Natural killer cell (primary cell): ENCODE measurements around the gene GJC1. TPM values are rescaled to one million over a fixed set of nuclear protein-coding genes. Genes with fewer than 3 reads are reported as not detected.

Source experiments
- ATAC-seq, 3 donors: fragments of 150-1000 bp in 2 of 3; fragments of 200-7000 bp in 1 of 3; cut with Tn5 transposase; 1 replicate in 1 of 3; 2 replicates in 2 of 3; pipeline ENCODE4 v1.10.0; 2021; ENCODE audit warnings: mild to moderate bottlenecking in 2 of 3, moderate library complexity in 2 of 3
- DNase-seq, 2 donors: peaks; one replicate each; pipeline versions ENCODE4 v3.0.0 to v3.0.0-alpha.2; 2013 to 2021; ENCODE audit warnings: mixed read lengths in 1 of 2
- H3K27ac ChIP-seq: one replicate; pipeline ENCODE4 v1.5.1; 2013; ENCODE audit warnings: mild to moderate bottlenecking, low read length
- H3K27me3 ChIP-seq: one replicate; pipeline ENCODE4 v1.6.1; 2013; ENCODE audit warnings: low read length; ENCODE audit not compliant: control insufficient read depth, insufficient read depth
- H3K36me3 ChIP-seq: one replicate; pipeline ENCODE4 v1.6.1; 2013; ENCODE audit warnings: low read length; ENCODE audit not compliant: control insufficient read depth, insufficient read depth
- H3K4me1 ChIP-seq: one replicate; pipeline ENCODE4 v1.6.1; 2013; ENCODE audit warnings: low read length; ENCODE audit not compliant: control insufficient read depth, insufficient read depth
- H3K4me3 ChIP-seq: one replicate; pipeline ENCODE4 v1.5.1; 2013; ENCODE audit warnings: low read length
- H3K9me3 ChIP-seq: one replicate; pipeline ENCODE4 v1.6.1; 2013; ENCODE audit warnings: low read length; ENCODE audit not compliant: control insufficient read depth, insufficient read depth
- H3K27ac Mint-ChIP-seq, 2 donors: one replicate each; pipeline ENCODE4 v1.8.0; 2022; ENCODE audit warnings: mild to moderate bottlenecking in 2 of 2, mixed read lengths in 2 of 2, moderate library complexity in 1 of 2
- H3K27me3 Mint-ChIP-seq, 2 donors: one replicate each; pipeline ENCODE4 v1.8.0; 2022; ENCODE audit warnings: low read depth in 2 of 2, mixed read lengths in 2 of 2
- H3K36me3 Mint-ChIP-seq: one replicate; pipeline ENCODE4 v1.8.0; 2022; ENCODE audit warnings: mixed read lengths
- H3K4me1 Mint-ChIP-seq, 2 donors: one replicate each; pipeline ENCODE4 v1.8.0; 2022; ENCODE audit warnings: mixed read lengths in 2 of 2
- H3K4me3 Mint-ChIP-seq: one replicate; pipeline ENCODE4 v1.8.0; 2022; ENCODE audit warnings: mild to moderate bottlenecking, moderate library complexity, mixed read lengths
- H3K9me3 Mint-ChIP-seq, 2 donors: one replicate each; pipeline ENCODE4 v1.8.0; 2022; ENCODE audit warnings: mixed read lengths in 2 of 2
- CTCF ChIP-seq: fragments of 200-600 bp; IDR thresholded peaks from one replicate; pipeline ENCODE4 v1.8.0; 2022; ENCODE audit warnings: antibody characterized with exemption
- WGBS: methylation state at CpG from one replicate; pipeline ENCODE4 v1.1.7; 2013; ENCODE audit warnings: missing lambda C conversion rate; ENCODE audit not compliant: insufficient coverage; 5-methylcytosine and 5-hydroxymethylcytosine counted together
- intact Hi-C: fragments of 100-400 bp; cut with micrococcal nuclease; formaldehyde crosslinking; loops from one replicate; pipeline ENCODE4 v1.14.2; 2022
- total RNA-seq, 4 donors: library from RNA; stranded (reverse); fragments of 120-200 nt in 1 of 4; gene quantifications; one replicate each; pipeline versions ENCODE4 v1.2.3 to v1.2.4, GENCODE V29; 2013 to 2022

GJC1 gene
- total RNA-seq, 3 donors from 2014 or later (not counting 1 experiment from before 2014, with no cell fraction given) = 0.16 TPM; not detected in 2

GRCh38 chr17:44844390-44844830 lies 14.3 kb upstream of the GJC1 start:
- Histone ChIP-seq H3K36me3 (no peaks in the 10 kb centered on the region), H3K4me3 (no peak overlapping the region), H3K9me3 (no peaks in the 10 kb centered on the region), H3K27ac (no peak overlapping the region), H3K4me1 (no peaks in the 10 kb centered on the region), H3K27me3 (no peaks in the 10 kb centered on the region)
- ATAC-seq (no peak), DNase-seq (no peak)
- peaks cover 0 to 2% of the 10 kb centered on the region in 2 donors for H3K27me3 Mint-ChIP-seq
- peaks cover 0 to 9% of the 10 kb centered on the region in 2 donors for H3K4me1 Mint-ChIP-seq
- no peak overlapping the region for H3K4me3 Mint-ChIP-seq
- no peaks in the 10 kb centered on the region for H3K9me3 Mint-ChIP-seq
- H3K27ac Mint-ChIP-seq = no peak overlapping the region
- TF ChIP-seq CTCF = no peak
- 67% methylated on average over 1 of the region's 1 CpG for WGBS
- intact Hi-C loops = no loop called here
- no peaks in the 10 kb centered on the region for H3K36me3 Mint-ChIP-seq

DNA sequence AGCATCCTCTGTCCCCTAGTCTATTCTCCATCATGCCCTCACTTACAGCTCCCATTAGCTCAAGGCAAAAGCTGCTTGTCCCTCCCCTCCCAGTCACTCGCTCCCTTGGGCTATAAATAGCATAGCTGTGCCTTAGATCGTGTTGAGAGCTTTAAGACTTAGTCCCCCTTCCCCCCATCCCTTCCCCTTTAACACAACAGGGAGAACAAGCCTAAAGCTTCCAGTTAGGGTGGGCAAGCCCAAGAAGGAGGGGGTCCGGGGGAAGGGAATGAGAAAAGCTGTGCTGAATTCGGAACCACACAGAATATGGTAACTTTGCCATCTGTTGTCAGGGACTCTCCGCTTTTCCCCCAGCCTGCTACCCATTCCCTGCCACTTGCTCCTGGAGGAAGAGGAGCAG lies 12.7 kb upstream of the GJC1 start:
- H3K36me3 Mint-ChIP-seq = no peaks in the 10 kb centered on the region
- Histone ChIP-seq H3K4me1 (no peaks in the 10 kb centered on the region), H3K36me3 (no peaks in the 10 kb centered on the region), H3K27ac (no peak overlapping the region), H3K4me3 (no peak overlapping the region), H3K27me3 (no peaks in the 10 kb centered on the region), H3K9me3 (no peaks in the 10 kb centered on the region)
- no peak for TF ChIP-seq CTCF
- no peak overlapping the region for H3K4me3 Mint-ChIP-seq
- H3K27ac Mint-ChIP-seq = no peak overlapping the region
- DNase-seq (no peak), ATAC-seq (no peak)
- H3K4me1 Mint-ChIP-seq = peaks cover 0 to 3% of the 10 kb centered on the region in 2 donors
- 74% methylated on average over 5 of the region's 5 CpGs for WGBS
- intact Hi-C loops = no loop called here
- peaks cover 0 to 2% of the 10 kb centered on the region in 2 donors for H3K27me3 Mint-ChIP-seq
- no peaks in the 10 kb centered on the region for H3K9me3 Mint-ChIP-seq

DNA sequence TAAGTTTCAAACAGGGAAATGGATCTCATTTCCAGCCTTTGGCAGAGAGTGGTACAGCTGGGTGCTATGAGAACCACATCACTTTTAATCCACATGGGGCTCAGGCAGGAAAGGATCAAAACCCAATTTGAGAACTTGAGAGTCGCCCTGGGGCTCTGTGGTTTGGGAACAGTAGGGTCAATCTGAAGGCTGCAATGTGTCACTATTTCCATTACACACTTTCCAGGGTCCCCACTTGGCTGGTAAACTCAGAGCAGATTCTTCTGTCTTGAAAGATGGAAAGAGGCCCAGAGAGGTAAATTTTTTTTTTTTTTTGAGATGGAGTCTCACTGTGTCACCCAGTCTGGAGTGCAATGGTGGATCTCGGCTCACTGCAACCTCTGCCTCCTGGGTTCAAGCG lies 10.8 kb upstream of the GJC1 start:
- no peaks in the 10 kb centered on the region for H3K9me3 Mint-ChIP-seq
- H3K27me3 Mint-ChIP-seq = peaks cover 0 to 2% of the 10 kb centered on the region in 2 donors
- no peak for TF ChIP-seq CTCF
- Histone ChIP-seq H3K4me1 (no peaks in the 10 kb centered on the region), H3K27me3 (no peaks in the 10 kb centered on the region), H3K9me3 (no peaks in the 10 kb centered on the region), H3K27ac (no peak overlapping the region), H3K4me3 (no peak overlapping the region), H3K36me3 (no peaks in the 10 kb centered on the region)
- no peak overlapping the region for H3K4me3 Mint-ChIP-seq
- no peak for ATAC-seq
- no peak overlapping the region for H3K27ac Mint-ChIP-seq
- intact Hi-C loops = no loop called here
- DNase-seq = no peak
- no peaks in the 10 kb centered on the region for H3K36me3 Mint-ChIP-seq
- WGBS = 94% methylated on average over 2 of the region's 3 CpGs
- H3K4me1 Mint-ChIP-seq = no peaks in the 10 kb centered on the region

GRCh38 chr17:44840274-44840673 lies 10.2 kb upstream of the GJC1 start:
- intact Hi-C loops = no loop called here
- H3K27me3 ChIP-seq = no peaks in the 10 kb centered on the region
- Mint-ChIP-seq H3K4me1 (no peaks in the 10 kb centered on the region), H3K27ac (no peak overlapping the region), H3K27me3 (peaks cover 0 to 3% of the 10 kb centered on the region in 2 donors), H3K9me3 (no peaks in the 10 kb centered on the region), H3K36me3 (no peaks in the 10 kb centered on the region), H3K4me3 (no peak overlapping the region)
- H3K27ac ChIP-seq = no peak overlapping the region
- H3K9me3 ChIP-seq = no peaks in the 10 kb centered on the region
- no peak for TF ChIP-seq CTCF
- WGBS = 69% methylated on average over 4 of the region's 4 CpGs
- H3K4me3 ChIP-seq = no peak overlapping the region
- ATAC-seq (no peak), DNase-seq (no peak)
- no peaks in the 10 kb centered on the region for H3K4me1 ChIP-seq
- H3K36me3 ChIP-seq = no peaks in the 10 kb centered on the region
